K562 (cell line): Measurements from ENCODE around the gene PHLDA3. TPM values are rescaled to one million over a fixed set of nuclear protein-coding genes. Genes with fewer than 3 reads are reported as not detected.

Source experiments
- EP300 ChIP-seq: IDR thresholded peaks from 2 replicates; pipeline ENCODE4 v1.6.1; 2012; ENCODE audit warnings: low read length, improper control_type of control experiment
- IFI16 ChIP-seq: fragments of 250-450 bp; sonication (Bioruptor Pico); IDR thresholded peaks from 2 replicates; pipeline ENCODE4 v2.1.2; 2022; ENCODE audit warnings: mild to moderate bottlenecking, inconsistent platforms
- MBD2 ChIP-seq: sonication (generic); IDR thresholded peaks from 2 replicates; pipeline ENCODE4 v1.6.1; 2016; ENCODE audit warnings: low read depth, borderline replicate concordance
- MED1 ChIP-seq: sonication (generic); formaldehyde crosslinking; IDR thresholded peaks from 2 replicates; pipeline ENCODE4 v1.8.1; 2023; ENCODE audit warnings: missing genetic modification reagents, borderline replicate concordance
- MTF1 ChIP-seq: fragments of 250-450 bp; sonication (Bioruptor Pico); IDR thresholded peaks from 2 replicates; pipeline ENCODE4 v1.9.0; 2021; ENCODE audit warnings: moderate library complexity, mild to moderate bottlenecking, inconsistent platforms, borderline replicate concordance
- NONO ChIP-seq, 2 experiments: fragments of 200-400 bp in 1 of 2; fragments of 450-650 bp in 1 of 2; formaldehyde crosslinking in 1 of 2; IDR thresholded peaks; 2 replicates each; pipeline ENCODE4 v1.6.1; 2017; ENCODE audit warnings: low read depth in 2 of 2, mild to moderate bottlenecking in 2 of 2, moderate library complexity in 2 of 2, low read length in 1 of 2
- NR1H2 ChIP-seq: sonication (generic); formaldehyde crosslinking; IDR thresholded peaks from 2 replicates; pipeline ENCODE4 v1.4.0; 2020; ENCODE audit warnings: mild to moderate bottlenecking, missing genetic modification reagents
- PCBP1 ChIP-seq: fragments of 200-400 bp; formaldehyde crosslinking; IDR thresholded peaks from 2 replicates; pipeline ENCODE4 v1.6.1; 2018; ENCODE audit warnings: mild to moderate bottlenecking, low read depth, low read length; ENCODE audit not compliant: poor library complexity, severe bottlenecking
- PHF8 ChIP-seq: fragments of 200-600 bp; sonication (generic); IDR thresholded peaks from 2 replicates; pipeline ENCODE4 v1.6.1; 2012; ENCODE audit warnings: mixed run types, mild to moderate bottlenecking, inconsistent platforms, low read length, moderate library complexity, borderline replicate concordance
- RBBP5 ChIP-seq: fragments of 200-600 bp; sonication (generic); IDR thresholded peaks from 2 replicates; pipeline ENCODE4 v1.6.1; 2012; ENCODE audit warnings: borderline replicate concordance, mild to moderate bottlenecking, low read length, control low read depth, inconsistent platforms; ENCODE audit not compliant: insufficient read depth, poor library complexity, severe bottlenecking
- YY1 ChIP-seq, 3 experiments: IDR thresholded peaks; 2 replicates each; pipeline ENCODE4 v1.6.1; 2011; ENCODE audit warnings: low read length in 2 of 3, mild to moderate bottlenecking in 2 of 3, moderate library complexity in 2 of 3, borderline replicate concordance in 1 of 3, control low read depth in 1 of 3, low read depth in 1 of 3; ENCODE audit not compliant: insufficient read depth in 3 of 3, insufficient replicate concordance in 2 of 3, control insufficient read depth in 1 of 3, insufficient read length in 1 of 3; ENCODE audit errors: extremely low read depth in 1 of 3
- ZFX ChIP-seq: sonication (generic); formaldehyde crosslinking; IDR thresholded peaks from 2 replicates; pipeline ENCODE4 v1.8.0; 2022; ENCODE audit warnings: mild to moderate bottlenecking, missing genetic modification reagents, moderate library complexity
- ZNF830 ChIP-seq: fragments of 250-450 bp; sonication (Bioruptor Pico); IDR thresholded peaks from 2 replicates; pipeline ENCODE4 v1.5.0; 2021; ENCODE audit warnings: mild to moderate bottlenecking
- ZSCAN32 ChIP-seq: fragments of 450-650 bp; formaldehyde crosslinking; IDR thresholded peaks from 2 replicates; pipeline ENCODE4 v1.4.0; 2020; ENCODE audit warnings: mild to moderate bottlenecking, moderate library complexity
- polyA plus RNA-seq, 8 experiments: library from polyadenylated mRNA; depleted of rRNA in 4 of 8; stranded (reverse) in 5 of 8; unstranded in 3 of 8; fragments of >200 nt; fragmentation: Nextera tagmentation in 2 of 8; fragmentation: Illumina TruSeq in 1 of 8; extraction: Ambion mirVana in 2 of 8; extraction: Trizol in 1 of 8; gene quantifications; 2 replicates each; pipeline versions ENCODE4 v1.2.1 to v1.2.3, GENCODE V29; 2011 to 2014; ENCODE audit warnings: inconsistent platforms in 1 of 8, missing spikeins in 1 of 8
- total RNA-seq, 7 experiments: library from RNA; depleted of rRNA in 6 of 7; stranded (reverse); fragments of >200 nt in 6 of 7; fragmentation: Illumina TruSeq in 2 of 7; extraction: Trizol in 2 of 7; gene quantifications; 2 replicates each; pipeline versions ENCODE4 v1.2.1 to v1.2.3, GENCODE V29; 2011 to 2021; ENCODE audit warnings: low replicate concordance in 1 of 7
- TF ChIP-seq, protein P1 (sequence below): fragments of 250-450 bp; sonication (Bioruptor Pico); IDR thresholded peaks from 2 replicates; pipeline ENCODE4 v1.4.0; 2020; ENCODE audit warnings: mild to moderate bottlenecking, moderate library complexity
- TF ChIP-seq, protein P2 (sequence below): sonication (generic); IDR thresholded peaks from 2 replicates; pipeline ENCODE4 v1.6.1; 2016

The PHLDA3 gene
- total and polyA plus RNA-seq, 9 of the 15 experiments (the other 6 are each of a cell fraction or from before 2014, with no cell fraction given) = 0.11 to 0.27 TPM; not detected in 7

DNA sequence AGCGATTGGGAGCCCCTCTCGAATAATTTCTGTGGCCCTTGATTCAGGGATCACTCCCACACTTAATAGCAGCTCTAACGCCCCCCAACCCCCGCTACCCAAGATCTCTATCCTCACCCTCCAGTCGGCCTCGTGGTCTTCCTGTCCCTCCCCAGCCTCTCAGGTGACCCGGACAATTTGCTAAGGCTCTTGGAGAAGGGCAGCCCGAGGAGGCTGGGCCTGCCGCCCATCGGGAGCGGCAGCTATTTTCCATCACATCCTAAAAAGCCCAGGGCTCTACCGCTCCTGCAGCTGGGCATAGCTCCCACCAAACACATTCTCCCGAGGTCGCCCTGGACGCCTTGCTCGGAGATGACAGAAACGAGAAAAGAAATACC lies 12.0 kb upstream of the PHLDA3 start (continued):
- TF ChIP-seq, protein P1, sequence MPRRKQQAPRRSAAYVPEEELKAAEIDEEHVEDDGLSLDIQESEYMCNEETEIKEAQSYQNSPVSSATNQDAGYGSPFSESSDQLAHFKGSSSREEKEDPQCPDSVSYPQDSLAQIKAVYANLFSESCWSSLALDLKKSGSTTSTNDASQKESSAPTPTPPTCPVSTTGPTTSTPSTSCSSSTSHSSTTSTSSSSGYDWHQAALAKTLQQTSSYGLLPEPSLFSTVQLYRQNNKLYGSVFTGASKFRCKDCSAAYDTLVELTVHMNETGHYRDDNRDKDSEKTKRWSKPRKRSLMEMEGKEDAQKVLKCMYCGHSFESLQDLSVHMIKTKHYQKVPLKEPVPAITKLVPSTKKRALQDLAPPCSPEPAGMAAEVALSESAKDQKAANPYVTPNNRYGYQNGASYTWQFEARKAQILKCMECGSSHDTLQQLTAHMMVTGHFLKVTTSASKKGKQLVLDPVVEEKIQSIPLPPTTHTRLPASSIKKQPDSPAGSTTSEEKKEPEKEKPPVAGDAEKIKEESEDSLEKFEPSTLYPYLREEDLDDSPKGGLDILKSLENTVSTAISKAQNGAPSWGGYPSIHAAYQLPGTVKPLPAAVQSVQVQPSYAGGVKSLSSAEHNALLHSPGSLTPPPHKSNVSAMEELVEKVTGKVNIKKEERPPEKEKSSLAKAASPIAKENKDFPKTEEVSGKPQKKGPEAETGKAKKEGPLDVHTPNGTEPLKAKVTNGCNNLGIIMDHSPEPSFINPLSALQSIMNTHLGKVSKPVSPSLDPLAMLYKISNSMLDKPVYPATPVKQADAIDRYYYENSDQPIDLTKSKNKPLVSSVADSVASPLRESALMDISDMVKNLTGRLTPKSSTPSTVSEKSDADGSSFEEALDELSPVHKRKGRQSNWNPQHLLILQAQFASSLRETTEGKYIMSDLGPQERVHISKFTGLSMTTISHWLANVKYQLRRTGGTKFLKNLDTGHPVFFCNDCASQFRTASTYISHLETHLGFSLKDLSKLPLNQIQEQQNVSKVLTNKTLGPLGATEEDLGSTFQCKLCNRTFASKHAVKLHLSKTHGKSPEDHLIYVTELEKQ (CRISPR knock-in tag) = no peak
- TF ChIP-seq EP300 (no peak), NR1H2 (CRISPR knock-in tag) (peak; percentile 12; the same call in 1 of the 2 replicates), MBD2 (no peak), ZSCAN32 (no peak), MTF1 (no peak), RBBP5 (peak; percentile 27), NONO (IDR thresholded peaks at IDR 0.05; ENCODE audit: low read depth in 2 of 2, low read length in 1 of 2) (no peak), MED1 (CRISPR knock-in tag) (no peak), PCBP1 (no peak), YY1 (IDR thresholded peaks at IDR 0.05; ENCODE audit: borderline replicate concordance in 1 of 3, control insufficient read depth in 1 of 3, extremely low read depth in 1 of 3, insufficient read depth in 3 of 3, insufficient read length in 1 of 3, insufficient replicate concordance in 2 of 3, low read depth in 1 of 3, low read length in 2 of 3) (no peak), PHF8 (peak; percentile 22; the same call in 1 of the 2 replicates), IFI16 (CRISPR knock-in tag) (no peak), ZNF830 (CRISPR knock-in tag) (no peak), ZFX (CRISPR knock-in tag) (0 out of 2 replicates have a peak, but pooled peaks have one; percentile 18)
- TF ChIP-seq, protein P2, sequence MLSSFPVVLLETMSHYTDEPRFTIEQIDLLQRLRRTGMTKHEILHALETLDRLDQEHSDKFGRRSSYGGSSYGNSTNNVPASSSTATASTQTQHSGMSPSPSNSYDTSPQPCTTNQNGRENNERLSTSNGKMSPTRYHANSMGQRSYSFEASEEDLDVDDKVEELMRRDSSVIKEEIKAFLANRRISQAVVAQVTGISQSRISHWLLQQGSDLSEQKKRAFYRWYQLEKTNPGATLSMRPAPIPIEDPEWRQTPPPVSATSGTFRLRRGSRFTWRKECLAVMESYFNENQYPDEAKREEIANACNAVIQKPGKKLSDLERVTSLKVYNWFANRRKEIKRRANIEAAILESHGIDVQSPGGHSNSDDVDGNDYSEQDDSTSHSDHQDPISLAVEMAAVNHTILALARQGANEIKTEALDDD = no peak
